RWPE2 (cell line): Measurements from ENCODE around the gene BPIFB6.

Source experiments
- ATAC-seq: fragments of 200-7000 bp; cut with Tn5 transposase; 3 replicates; pipeline ENCODE4 v1.9.1; 2021; ENCODE audit warnings: low read depth
- DNase-seq: peaks from one replicate; pipeline ENCODE4 v3.0.0-alpha.2; 2020; ENCODE audit warnings: low spot score
- H3K27ac ChIP-seq: fragments of 450-650 bp; 2 replicates; pipeline ENCODE4 v1.5.1; 2017; ENCODE audit warnings: mild to moderate bottlenecking; ENCODE audit not compliant: poor library complexity, severe bottlenecking
- H3K27me3 ChIP-seq: fragments of 250-450 bp; sonication (Bioruptor Pico); 2 replicates; pipeline ENCODE4 v1.5.1; 2021; ENCODE audit warnings: mild to moderate bottlenecking, moderate library complexity; ENCODE audit not compliant: insufficient read depth, poor library complexity, severe bottlenecking
- H3K36me3 ChIP-seq: fragments of 250-450 bp; sonication (Bioruptor Pico); 2 replicates; pipeline ENCODE4 v1.5.1; 2020; ENCODE audit warnings: low read depth, mild to moderate bottlenecking, moderate library complexity
- H3K4me1 ChIP-seq: fragments of 250-450 bp; sonication (Bioruptor Pico); 2 replicates; pipeline ENCODE4 v1.5.1; 2021; ENCODE audit warnings: mild to moderate bottlenecking, moderate library complexity; ENCODE audit not compliant: insufficient read depth, poor library complexity, severe bottlenecking
- H3K4me3 ChIP-seq: fragments of 250-450 bp; sonication (Bioruptor Pico); 2 replicates; pipeline ENCODE4 v1.5.1; 2021; ENCODE audit warnings: mild to moderate bottlenecking, moderate library complexity; ENCODE audit not compliant: severe bottlenecking
- H3K9me3 ChIP-seq: fragments of 250-450 bp; sonication (Bioruptor Pico); 2 replicates; pipeline ENCODE4 v1.5.1; 2021; ENCODE audit warnings: mild to moderate bottlenecking, moderate library complexity; ENCODE audit not compliant: severe bottlenecking
- CTCF ChIP-seq: fragments of 450-650 bp; IDR thresholded peaks from one replicate; pipeline ENCODE4 v1.5.1; 2017; ENCODE audit warnings: mild to moderate bottlenecking, moderate library complexity; ENCODE audit not compliant: poor library complexity, severe bottlenecking

Gene BPIFB6

GRCh38 chr20:33002087-33002808 lies 29.2 kb upstream of the BPIFB6 start:
- Histone ChIP-seq H3K4me3 (no peak overlapping the region), H3K4me1 (no peaks in the 10 kb centered on the region), H3K27me3 (no peaks in the 10 kb centered on the region), H3K9me3 (no peaks in the 10 kb centered on the region), H3K27ac (no peak overlapping the region), H3K36me3 (no peaks in the 10 kb centered on the region)
- DNase-seq (peak; percentile 62), ATAC-seq (peak; percentile 16; the same call in 2 of the 3 replicates)
- TF ChIP-seq CTCF = no peak

GRCh38 chr20:33004141-33004751 lies 27.2 kb upstream of the BPIFB6 start, which contains the start of gene SUN5:
Gene SUN5 (minus strand): TSS chr20:33004433. CDS start chr20:33004340, 93 bp downstream.
- no peaks in the 10 kb centered on the region for H3K4me1 ChIP-seq
- no peak within 1 kb of the TSS for H3K27ac ChIP-seq
- H3K4me3 ChIP-seq = no peak within 1 kb of the TSS
- no peaks in the 10 kb centered on the region for H3K9me3 ChIP-seq
- H3K27me3 ChIP-seq = no peaks in the 10 kb centered on the region
- H3K36me3 ChIP-seq = no peaks in the 10 kb centered on the region
- ATAC-seq = no peak
- DNase-seq = peak; percentile 64
- no peak for TF ChIP-seq CTCF

GRCh38 chr20:33005132-33005566 lies 26.3 kb upstream of the BPIFB6 start:
- H3K9me3 ChIP-seq = no peaks in the 10 kb centered on the region
- ATAC-seq (no peak), DNase-seq (no peak)
- H3K27ac ChIP-seq = no peak overlapping the region
- H3K4me3 ChIP-seq = no peak overlapping the region
- no peaks in the 10 kb centered on the region for H3K36me3 ChIP-seq
- no peaks in the 10 kb centered on the region for H3K4me1 ChIP-seq
- H3K27me3 ChIP-seq = peaks cover 6% of the 10 kb centered on the region
- TF ChIP-seq CTCF = peak; percentile 44

- ATAC-seq (no peak), DNase-seq (peak; percentile 77)
- Histone ChIP-seq H3K4me1 (no peaks in the 10 kb centered on the region), H3K9me3 (no peaks in the 10 kb centered on the region), H3K27ac (no peak overlapping the region), H3K4me3 (no peak overlapping the region), H3K27me3 (peaks cover 16% of the 10 kb centered on the region), H3K36me3 (no peaks in the 10 kb centered on the region)
- TF ChIP-seq CTCF = no peak
Measured at GRCh38 chr20:33005908-33006775, 25.3 kb upstream of the BPIFB6 start.
